Skeletal muscle tissue (tissue), 4 donors: ENCODE measurements around the gene MXD4. TPM values are rescaled to one million over a fixed set of nuclear protein-coding genes. Genes with fewer than 3 reads are reported as not detected.

ENCODE experiments used
- H3K27ac ChIP-seq: one replicate; pipeline ENCODE4 v1.7.0; 2013; ENCODE audit warnings: mild to moderate bottlenecking, low read depth, low read length, inconsistent platforms
- H3K27me3 ChIP-seq, 3 donors: one replicate each; pipeline ENCODE4 v1.7.0; 2013; ENCODE audit warnings: low read length in 3 of 3; ENCODE audit not compliant: control insufficient read depth in 3 of 3, insufficient read depth in 3 of 3
- H3K36me3 ChIP-seq, 3 donors: one replicate each; pipeline ENCODE4 v1.7.0; 2013; ENCODE audit warnings: low read length in 3 of 3; ENCODE audit not compliant: control insufficient read depth in 3 of 3, insufficient read depth in 3 of 3
- H3K4me1 ChIP-seq, 3 donors: one replicate each; pipeline ENCODE4 v1.7.0; 2013; ENCODE audit warnings: low read length in 3 of 3, mild to moderate bottlenecking in 3 of 3; ENCODE audit not compliant: control insufficient read depth in 3 of 3, insufficient read depth in 3 of 3
- H3K4me3 ChIP-seq, 3 donors: one replicate each; pipeline ENCODE4 v1.7.0; 2013; ENCODE audit warnings: low read length in 3 of 3
- H3K9ac ChIP-seq, 3 donors: one replicate each; pipeline ENCODE4 v1.7.0; 2013; ENCODE audit warnings: low read length in 3 of 3, mild to moderate bottlenecking in 3 of 3, moderate library complexity in 2 of 3, low read depth in 1 of 3
- H3K9me3 ChIP-seq, 3 donors: one replicate each; pipeline ENCODE4 v1.7.0; 2013; ENCODE audit warnings: low read length in 3 of 3; ENCODE audit not compliant: control insufficient read depth in 3 of 3
- total RNA-seq: library from RNA; depleted of rRNA; stranded (reverse); fragments of >200 nt; gene quantifications from one replicate; pipeline ENCODE4 v1.2.3, GENCODE V29; 2014
- donor health status: Osteomylitis.

The MXD4 gene
- total RNA-seq, 1 donor from 2014 or later = 21.4 TPM

DNA sequence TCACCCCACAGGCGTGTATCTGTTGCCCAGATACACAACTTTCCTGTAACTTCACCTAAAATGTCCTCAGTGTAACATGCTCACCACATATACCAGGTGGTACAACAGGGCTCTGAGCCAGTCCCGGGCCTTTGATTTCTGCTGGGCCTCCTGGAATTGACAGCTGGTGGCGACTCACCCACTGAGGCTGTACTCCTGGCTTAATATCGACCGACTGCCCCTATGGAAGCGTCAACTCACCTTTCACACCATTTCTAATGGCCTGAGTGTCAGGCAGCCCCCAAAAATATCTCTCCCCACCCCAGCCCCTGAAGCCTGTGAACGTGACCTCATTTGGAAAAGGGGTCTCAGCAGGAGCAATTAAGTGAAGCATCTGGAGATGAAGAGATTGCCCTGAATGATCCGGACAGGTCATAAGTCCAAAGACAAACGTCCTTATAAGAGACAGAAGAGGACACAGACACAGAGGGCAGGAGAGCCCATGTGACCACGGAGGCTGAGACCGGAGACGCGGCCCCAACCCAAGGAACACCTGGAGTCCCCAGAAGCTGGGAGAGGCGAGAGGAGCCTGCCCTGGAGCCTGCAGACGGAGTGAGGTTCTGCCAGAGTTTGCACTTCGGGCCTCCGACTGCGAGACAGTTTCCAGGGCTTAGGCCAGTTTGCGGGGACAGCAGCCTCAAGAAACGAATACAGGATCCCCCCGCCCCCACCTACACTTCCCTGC lies 12.6 kb upstream of the MXD4 start:
- no peaks in the 10 kb centered on the region for H3K27me3 ChIP-seq
- no peaks in the 10 kb centered on the region for H3K9me3 ChIP-seq
- no peaks in the 10 kb centered on the region for H3K36me3 ChIP-seq
- no peak overlapping the region for H3K4me3 ChIP-seq
- H3K4me1 ChIP-seq = peaks cover 12 to 29% (median 21%) of the 10 kb centered on the region in 3 donors
- no peak overlapping the region for H3K9ac ChIP-seq
- no peak overlapping the region for H3K27ac ChIP-seq

DNA sequence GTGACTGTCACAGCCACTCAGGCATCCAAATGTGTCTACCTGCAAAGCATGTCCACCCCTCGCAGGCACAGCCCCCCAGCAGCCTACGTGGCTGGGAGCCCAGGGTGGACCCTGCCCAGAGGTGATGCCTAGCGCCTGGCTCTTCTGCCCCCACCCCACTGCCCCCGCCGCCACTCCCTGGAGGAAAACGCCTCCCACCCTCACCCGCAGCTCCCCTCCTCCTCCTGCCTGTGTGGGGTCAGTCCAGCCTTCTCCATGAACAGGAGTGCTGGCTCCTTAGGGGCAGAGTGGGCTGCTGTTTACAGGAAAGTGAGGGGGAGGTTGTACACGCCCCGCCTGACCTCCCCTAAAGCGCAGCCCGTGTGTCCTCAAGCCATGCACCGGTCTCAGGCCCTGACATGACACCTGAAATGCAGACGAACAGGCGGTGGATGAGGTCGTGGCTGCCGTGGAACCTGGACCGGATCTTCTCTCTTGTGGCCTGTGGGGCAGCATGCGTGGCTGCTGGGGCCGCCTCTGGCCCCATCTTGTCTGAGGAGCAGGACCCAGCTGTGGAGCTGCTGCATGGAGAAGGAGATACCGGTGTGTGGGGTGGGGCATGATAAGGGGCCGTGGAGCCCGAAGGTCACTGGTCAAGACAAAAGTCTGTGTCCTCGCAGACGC lies 11.9 kb upstream of the MXD4 start:
- peaks cover 19 to 36% (median 28%) of the 10 kb centered on the region in 3 donors for H3K4me1 ChIP-seq
- H3K9ac ChIP-seq = no peak overlapping the region
- H3K4me3 ChIP-seq = no peak overlapping the region
- H3K27me3 ChIP-seq = no peaks in the 10 kb centered on the region
- H3K9me3 ChIP-seq = no peaks in the 10 kb centered on the region
- H3K36me3 ChIP-seq = no peaks in the 10 kb centered on the region
- no peak overlapping the region for H3K27ac ChIP-seq

DNA sequence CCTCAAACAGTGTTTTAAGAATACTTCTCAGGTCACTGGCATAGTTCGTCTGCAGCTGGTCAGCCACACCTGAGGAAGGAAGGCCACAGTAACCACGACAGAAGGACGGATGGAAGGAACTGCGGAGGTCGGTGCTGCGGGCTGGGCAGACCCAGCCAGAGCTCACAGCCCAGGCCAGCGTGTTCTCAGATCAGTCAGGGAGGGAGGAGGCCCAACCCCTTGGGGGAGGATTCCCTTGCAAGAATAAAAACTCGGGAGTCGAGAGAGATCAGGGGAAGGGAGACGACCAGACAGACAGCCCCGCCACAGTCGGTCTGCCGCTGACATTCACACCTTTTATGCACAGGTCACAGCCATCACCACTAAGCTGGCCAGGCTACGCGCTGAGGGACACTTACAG lies 11.3 kb upstream of the MXD4 start:
- Histone ChIP-seq H3K9ac (no peak overlapping the region), H3K36me3 (no peaks in the 10 kb centered on the region), H3K27ac (no peak overlapping the region), H3K27me3 (no peaks in the 10 kb centered on the region), H3K9me3 (no peaks in the 10 kb centered on the region), H3K4me3 (no peak overlapping the region), H3K4me1 (peaks cover 24 to 42% (median 33%) of the 10 kb centered on the region in 3 donors)

DNA sequence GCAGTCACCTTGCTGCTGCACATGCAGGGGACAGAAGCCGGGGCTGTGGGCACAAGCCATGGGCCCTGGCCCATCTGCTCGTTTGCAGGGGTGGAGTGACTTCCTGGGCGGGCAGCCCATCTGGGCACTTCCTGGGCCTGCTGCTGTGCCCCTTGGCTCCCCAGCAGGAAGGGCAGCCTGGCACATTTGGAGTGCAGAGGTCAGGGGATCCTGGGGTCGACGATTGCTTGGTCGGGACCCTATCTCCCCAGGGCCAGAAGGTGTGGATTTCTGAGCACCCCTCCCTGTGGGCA lies 10.9 kb upstream of the MXD4 start:
- no peaks in the 10 kb centered on the region for H3K36me3 ChIP-seq
- H3K4me1 ChIP-seq = peaks cover 28 to 46% (median 38%) of the 10 kb centered on the region in 3 donors
- H3K27ac ChIP-seq = no peak overlapping the region
- no peak overlapping the region for H3K9ac ChIP-seq
- H3K9me3 ChIP-seq = no peaks in the 10 kb centered on the region
- H3K27me3 ChIP-seq = no peaks in the 10 kb centered on the region
- H3K4me3 ChIP-seq = no peak overlapping the region

DNA sequence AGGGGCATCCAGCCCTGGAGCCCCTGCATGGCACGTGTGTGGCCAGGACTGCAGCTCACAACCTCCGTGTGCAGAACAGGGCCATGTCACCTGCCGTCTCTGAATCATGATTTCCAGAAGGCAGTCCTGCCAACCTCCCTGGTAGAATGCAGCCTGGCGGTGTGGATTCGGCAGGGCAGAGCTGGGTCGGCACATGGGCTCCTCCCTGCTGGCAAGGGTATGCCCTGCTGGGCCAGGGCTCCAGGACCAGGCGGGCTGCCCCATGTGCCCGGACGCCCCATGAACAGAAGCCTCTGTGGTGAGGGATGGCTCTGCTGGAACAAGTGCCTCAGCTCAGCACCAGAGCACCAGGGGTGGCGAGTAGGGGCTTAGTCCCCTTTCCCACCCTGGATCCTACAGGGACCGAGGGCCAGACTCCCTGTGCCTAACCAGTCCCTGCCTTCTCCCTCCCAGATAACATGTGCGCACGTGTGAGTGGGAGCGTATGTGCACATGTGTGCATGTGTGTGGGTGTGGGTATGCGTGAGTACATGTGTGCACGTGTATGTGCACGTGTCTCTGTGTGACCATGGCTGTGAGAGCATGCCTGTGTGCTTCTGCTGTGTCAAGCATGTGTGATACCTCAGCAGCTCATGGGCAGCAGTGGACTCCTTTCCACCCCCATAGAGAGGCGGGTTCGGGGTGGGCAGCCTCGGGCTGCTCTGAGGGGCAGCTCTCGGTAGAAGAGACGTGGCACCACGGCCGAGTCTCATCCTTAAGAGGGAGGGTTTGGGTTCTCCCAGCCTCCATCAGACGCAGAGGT lies 10.3 kb upstream of the MXD4 start:
- peaks cover 29 to 52% (median 42%) of the 10 kb centered on the region in 3 donors for H3K4me1 ChIP-seq
- H3K4me3 ChIP-seq = no peak overlapping the region
- no peaks in the 10 kb centered on the region for H3K9me3 ChIP-seq
- peak overlapping the region in 1 of 3 donors; percentile 45 for H3K9ac ChIP-seq
- no peaks in the 10 kb centered on the region for H3K27me3 ChIP-seq
- H3K27ac ChIP-seq = no peak overlapping the region
- no peaks in the 10 kb centered on the region for H3K36me3 ChIP-seq

DNA sequence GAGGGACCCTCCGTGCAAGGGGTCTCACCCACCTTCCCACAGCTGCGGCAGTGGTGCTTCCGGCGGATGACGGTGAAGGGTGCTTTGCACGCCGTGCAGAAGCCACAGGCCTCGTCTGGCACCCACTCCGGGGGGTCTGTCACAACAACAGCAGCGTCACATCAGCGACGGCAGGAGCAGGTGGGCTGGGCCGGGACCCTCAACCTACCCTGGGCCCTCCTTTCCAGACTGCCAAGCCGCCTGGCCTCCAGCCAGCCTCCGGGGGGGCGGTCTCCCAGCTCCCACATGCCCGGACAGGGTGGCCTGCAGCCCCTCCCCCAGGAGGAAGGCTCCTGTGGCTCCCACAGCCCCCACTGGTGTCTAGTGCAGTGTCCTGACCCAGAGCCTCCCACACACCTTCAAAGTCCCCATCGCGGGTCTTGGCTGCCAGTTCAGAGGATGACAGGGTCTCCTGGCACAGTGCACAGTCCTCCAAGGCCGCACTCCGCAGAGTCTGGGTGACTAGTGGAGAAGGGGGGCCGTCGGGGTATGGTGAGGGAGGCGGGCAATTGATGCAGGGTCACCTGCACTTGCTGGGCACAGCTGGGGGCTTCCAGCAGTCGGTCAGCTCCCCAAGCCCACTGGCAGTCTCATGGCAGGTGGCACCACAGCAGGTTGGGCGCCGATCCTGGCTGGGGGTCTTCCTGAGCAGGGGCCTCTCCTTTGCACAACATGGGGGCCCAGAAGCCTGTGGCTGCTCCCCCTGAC lies 9.5 kb upstream of the MXD4 start:
- H3K9ac ChIP-seq = peak overlapping the region in 1 of 3 donors; percentile 45
- no peaks in the 10 kb centered on the region for H3K27me3 ChIP-seq
- no peaks in the 10 kb centered on the region for H3K36me3 ChIP-seq
- H3K4me1 ChIP-seq = peaks cover 29 to 59% (median 49%) of the 10 kb centered on the region in 3 donors
- no peak overlapping the region for H3K4me3 ChIP-seq
- H3K9me3 ChIP-seq = no peaks in the 10 kb centered on the region
- H3K27ac ChIP-seq = no peak overlapping the region

DNA sequence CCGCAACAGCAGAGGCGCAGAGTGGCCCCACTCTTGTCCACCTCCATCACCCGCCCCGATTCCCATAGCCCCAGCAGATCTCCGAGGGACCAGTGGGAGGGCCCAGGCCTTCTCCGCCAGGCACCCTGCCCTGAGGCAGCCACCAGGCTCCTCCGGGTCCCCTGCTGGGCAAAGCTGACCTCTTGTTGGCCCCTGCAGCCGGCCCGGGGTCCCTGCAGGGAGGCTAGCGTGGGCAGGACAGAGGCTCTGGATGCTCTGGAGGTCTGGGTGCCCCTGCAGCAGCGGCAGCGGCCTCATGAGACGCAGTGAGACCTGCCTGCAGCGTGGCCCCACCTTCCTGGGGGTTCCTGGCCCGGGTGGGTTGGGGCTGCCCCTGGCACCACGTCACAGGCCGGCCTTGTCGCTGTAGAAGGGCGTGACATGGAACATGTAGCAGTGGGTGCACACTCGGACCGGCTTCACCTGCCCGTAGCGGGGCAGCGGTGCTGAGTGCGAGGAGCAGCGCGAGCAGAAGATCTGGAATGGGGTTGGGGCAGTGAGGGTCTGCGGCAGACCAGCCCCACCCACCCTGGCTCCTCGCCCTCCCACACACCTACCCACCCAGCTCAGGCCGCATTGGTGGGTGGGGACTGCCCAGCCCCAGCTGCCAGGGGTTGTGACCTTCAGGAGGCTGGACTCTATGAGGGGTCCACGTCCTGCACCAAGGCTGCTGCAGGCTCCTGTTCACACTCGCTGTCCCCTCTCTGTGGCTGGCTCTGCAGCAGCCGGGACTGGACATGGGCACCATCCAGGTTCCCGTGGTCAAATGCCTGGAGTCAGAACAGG lies 8.6 kb upstream of the MXD4 start:
- Histone ChIP-seq H3K36me3 (no peaks in the 10 kb centered on the region), H3K4me1 (peaks cover 36 to 65% (median 58%) of the 10 kb centered on the region in 3 donors), H3K4me3 (no peak overlapping the region), H3K27me3 (no peaks in the 10 kb centered on the region), H3K9me3 (no peaks in the 10 kb centered on the region), H3K27ac (peak overlapping the region; percentile 82), H3K9ac (peak overlapping the region in 1 of 3 donors; percentile 57)

DNA sequence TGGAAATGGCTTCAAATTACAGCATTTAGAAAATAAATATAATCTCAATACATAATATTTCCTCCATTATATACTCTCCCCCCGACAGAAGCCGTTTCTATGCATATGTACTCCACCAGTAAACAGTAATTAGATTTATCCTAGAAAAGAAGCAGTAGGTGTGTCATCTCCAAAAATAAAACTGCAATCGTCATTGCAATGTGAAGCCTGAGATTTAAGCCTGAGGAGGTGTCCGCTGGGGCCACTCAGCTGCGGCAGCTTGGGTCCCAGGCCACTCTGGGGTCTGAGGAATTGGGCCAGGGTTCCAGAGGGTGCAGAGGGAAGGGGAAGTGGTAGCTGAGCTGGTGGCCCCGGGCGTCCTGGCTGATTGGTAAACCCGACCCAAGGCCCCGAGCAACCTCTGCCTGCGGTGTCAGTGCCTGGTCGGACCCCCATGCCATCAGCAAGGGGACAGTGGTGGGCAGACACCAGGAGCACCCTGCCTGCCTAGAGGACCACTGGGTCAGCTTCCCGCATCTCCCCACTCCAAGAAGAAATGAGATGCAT lies 7.8 kb upstream of the MXD4 start:
- Histone ChIP-seq H3K9me3 (no peaks in the 10 kb centered on the region), H3K4me3 (peak overlapping the region; percentile 9 to 58 (median 55)), H3K27me3 (no peaks in the 10 kb centered on the region), H3K27ac (peak overlapping the region; percentile 82), H3K4me1 (peaks cover 44 to 74% (median 66%) of the 10 kb centered on the region in 3 donors), H3K9ac (peak overlapping the region in 2 of 3 donors; percentile 57 to 81), H3K36me3 (no peaks in the 10 kb centered on the region)

DNA sequence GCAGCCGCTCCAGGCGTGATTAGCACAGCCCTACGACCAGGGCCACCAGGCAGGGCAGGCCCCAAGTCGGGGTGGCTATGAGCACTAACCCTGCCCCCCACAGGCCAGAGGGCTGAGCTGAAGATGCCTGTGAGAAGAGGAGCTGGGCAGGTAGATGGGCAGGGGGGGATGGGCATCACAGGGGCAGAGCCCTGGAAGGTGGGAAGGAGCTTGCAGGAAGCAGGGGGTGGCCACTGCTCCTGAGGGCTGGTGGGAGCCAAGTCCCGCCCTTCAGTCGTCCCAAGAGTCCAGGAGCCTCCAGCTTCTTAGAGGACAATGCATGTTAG lies 7.3 kb upstream of the MXD4 start:
- peak overlapping the region in 2 of 3 donors; percentile 40 to 54 for H3K4me3 ChIP-seq
- no peaks in the 10 kb centered on the region for H3K9me3 ChIP-seq
- H3K4me1 ChIP-seq = peaks cover 49 to 79% (median 71%) of the 10 kb centered on the region in 3 donors
- H3K27me3 ChIP-seq = no peaks in the 10 kb centered on the region
- H3K27ac ChIP-seq = peak overlapping the region; percentile 82
- H3K36me3 ChIP-seq = no peaks in the 10 kb centered on the region
- H3K9ac ChIP-seq = peak overlapping the region; percentile 57 to 81 (median 68)
